Measurements from ENCODE around the gene FKBP2. TPM values are rescaled to one million over a fixed set of nuclear protein-coding genes. Genes with fewer than 3 reads are reported as not detected.
A peak's percentile ranks its signal among the peaks of the same experiment; 100 is the strongest.

The FKBP2 gene
- polyA plus RNA-seq, 1 experiment, result 29.9 TPM

DNA sequence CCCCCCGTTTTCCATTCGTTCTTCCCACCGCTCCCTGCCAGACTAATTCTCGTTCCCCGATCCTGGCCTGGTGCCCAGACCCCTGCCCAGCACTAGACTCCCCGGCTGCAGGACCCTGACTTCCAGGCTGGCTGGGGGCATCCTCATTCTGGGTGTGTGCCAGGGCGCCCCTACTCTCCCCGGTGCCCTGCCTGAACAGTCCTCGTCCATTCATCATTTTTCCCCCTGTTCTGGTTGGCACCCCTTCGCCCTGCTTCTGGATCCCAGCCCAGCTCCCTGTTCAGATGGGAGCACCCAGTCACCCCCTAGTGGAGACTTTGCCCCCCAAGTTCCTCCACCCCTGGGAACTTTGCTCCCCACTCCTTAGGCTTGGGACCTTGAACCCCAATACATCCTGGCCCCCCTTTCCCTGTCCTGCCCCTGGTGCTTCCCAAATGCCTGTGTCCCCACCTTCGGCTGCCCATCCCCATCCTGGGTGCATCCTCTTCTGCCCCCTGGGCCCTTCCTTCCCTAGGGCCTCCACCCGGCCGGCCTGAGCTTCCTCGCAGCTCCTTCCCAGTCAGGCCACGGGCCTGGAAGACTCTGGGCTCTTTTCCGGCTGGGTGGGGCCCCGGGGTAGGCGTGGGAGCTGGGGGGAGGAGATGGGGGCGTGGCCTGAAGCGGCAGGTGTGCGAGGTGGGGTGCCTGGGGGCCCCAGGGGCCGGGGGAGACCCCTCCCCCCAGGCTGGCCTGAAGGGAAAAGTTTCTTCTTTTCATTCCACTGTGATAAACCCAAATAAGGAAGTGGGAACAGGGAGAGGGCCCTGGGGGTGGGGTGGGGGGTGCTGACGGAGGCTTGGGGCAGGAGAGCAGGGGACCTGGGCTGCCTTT lies 11.3 kb downstream of the FKBP2 start:
- POLR2A ChIA-PET, result interaction anchor here (0.9 to 1.5 kb wide), 5 partner anchors 11 to 19 kb away, joined by 5 to 11 read pairs (median 8); partner anchors contain the start of gene FKBP2
- Histone ChIP-seq H3K9me3 (ENCODE audit: control insufficient read depth, insufficient read depth, low read length) (no peaks in the 10 kb centered on the region), H3K27ac (ENCODE audit: low read depth, low read length) (peak overlapping the region; percentile 11), H3K27me3 (ENCODE audit: control insufficient read depth, insufficient read depth, low read length) (no peaks in the 10 kb centered on the region), H3K4me3 (ENCODE audit: low read depth, low read length) (peak overlapping the region; percentile 77)
- CTCF ChIA-PET, result interaction anchor here (0.6 to 3.9 kb wide), 12 partner anchors 9 to 397 kb away, joined by 3 to 50 read pairs (median 4); partner anchors contain the start of genes CATSPERZ and TRMT112
- no peak for DNase-seq (ENCODE audit: low read depth, low spot score)
- TF ChIP-seq, protein P1, sequence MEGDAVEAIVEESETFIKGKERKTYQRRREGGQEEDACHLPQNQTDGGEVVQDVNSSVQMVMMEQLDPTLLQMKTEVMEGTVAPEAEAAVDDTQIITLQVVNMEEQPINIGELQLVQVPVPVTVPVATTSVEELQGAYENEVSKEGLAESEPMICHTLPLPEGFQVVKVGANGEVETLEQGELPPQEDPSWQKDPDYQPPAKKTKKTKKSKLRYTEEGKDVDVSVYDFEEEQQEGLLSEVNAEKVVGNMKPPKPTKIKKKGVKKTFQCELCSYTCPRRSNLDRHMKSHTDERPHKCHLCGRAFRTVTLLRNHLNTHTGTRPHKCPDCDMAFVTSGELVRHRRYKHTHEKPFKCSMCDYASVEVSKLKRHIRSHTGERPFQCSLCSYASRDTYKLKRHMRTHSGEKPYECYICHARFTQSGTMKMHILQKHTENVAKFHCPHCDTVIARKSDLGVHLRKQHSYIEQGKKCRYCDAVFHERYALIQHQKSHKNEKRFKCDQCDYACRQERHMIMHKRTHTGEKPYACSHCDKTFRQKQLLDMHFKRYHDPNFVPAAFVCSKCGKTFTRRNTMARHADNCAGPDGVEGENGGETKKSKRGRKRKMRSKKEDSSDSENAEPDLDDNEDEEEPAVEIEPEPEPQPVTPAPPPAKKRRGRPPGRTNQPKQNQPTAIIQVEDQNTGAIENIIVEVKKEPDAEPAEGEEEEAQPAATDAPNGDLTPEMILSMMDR (IDR thresholded peaks at IDR 0.05; ENCODE audit: low read depth, low read length), result peak; percentile 56

DNA sequence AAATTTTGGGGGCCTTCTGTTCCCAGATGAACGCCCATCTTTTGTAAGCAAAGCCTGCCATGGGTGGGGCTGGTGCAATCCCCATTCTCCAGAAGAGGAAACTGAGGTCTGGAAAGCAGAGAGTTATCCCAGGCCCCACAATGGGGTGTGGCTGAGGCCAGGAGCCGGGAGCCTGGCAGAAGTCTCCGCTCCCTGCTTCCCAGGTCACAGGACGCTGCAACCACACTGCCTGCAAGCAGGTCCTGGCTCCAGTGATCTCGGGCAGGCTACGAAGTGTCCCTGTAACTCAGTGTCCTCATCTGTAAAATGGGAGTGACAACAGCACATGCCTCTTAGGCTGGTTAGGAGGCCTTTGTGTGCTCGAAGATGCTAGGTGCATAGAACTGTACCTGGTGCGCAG lies 12.1 kb downstream of the FKBP2 start:
- Histone ChIP-seq H3K4me3 (ENCODE audit: low read depth, low read length) (peak overlapping the region; percentile 77), H3K27ac (ENCODE audit: low read depth, low read length) (no peak overlapping the region), H3K27me3 (ENCODE audit: control insufficient read depth, insufficient read depth, low read length) (no peaks in the 10 kb centered on the region), H3K9me3 (ENCODE audit: control insufficient read depth, insufficient read depth, low read length) (no peaks in the 10 kb centered on the region)
- TF ChIP-seq, protein P1 (IDR thresholded peaks at IDR 0.05; ENCODE audit: low read depth, low read length), result no peak
- DNase-seq (ENCODE audit: low read depth, low spot score), result no peak
- ChIA-PET CTCF (interaction anchor here (1.0 to 3.9 kb wide), 6 partner anchors 10 to 102 kb away, joined by 3 to 50 read pairs (median 10); partner anchors contain the start of gene CATSPERZ), POLR2A (interaction anchor here (1.4 to 1.5 kb wide), 2 partner anchors 10 to 17 kb away, joined by 8 to 11 read pairs; no protein-coding TSS in a partner anchor)

DNA sequence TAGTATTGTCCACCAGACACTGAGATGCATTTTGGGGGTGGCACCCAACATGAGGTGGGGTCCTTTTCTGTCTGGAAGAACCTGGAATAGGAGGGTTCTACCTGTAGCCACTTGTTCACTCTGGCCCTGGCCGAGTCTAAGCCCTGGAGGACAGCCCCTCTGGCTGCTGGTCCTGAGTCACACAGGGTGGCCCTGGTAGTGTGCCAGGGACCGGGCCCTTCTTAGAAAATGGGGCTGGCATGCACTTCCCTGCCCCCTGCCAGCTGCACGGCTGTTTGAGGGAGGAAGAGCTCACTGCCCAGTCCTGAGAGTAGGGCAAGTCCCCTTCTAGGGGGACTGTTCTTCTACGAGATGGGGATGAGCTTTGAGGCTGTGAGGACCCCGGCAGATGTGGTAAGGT lies 12.6 kb downstream of the FKBP2 start:
- no peaks in the 10 kb centered on the region for H3K27me3 ChIP-seq (ENCODE audit: control insufficient read depth, insufficient read depth, low read length)
- no peak overlapping the region for H3K4me3 ChIP-seq (ENCODE audit: low read depth, low read length)
- no peak for DNase-seq (ENCODE audit: low read depth, low spot score)
- H3K9me3 ChIP-seq (ENCODE audit: control insufficient read depth, insufficient read depth, low read length), result no peaks in the 10 kb centered on the region
- H3K27ac ChIP-seq (ENCODE audit: low read depth, low read length), result no peak overlapping the region
- TF ChIP-seq, protein P1 (IDR thresholded peaks at IDR 0.05; ENCODE audit: low read depth, low read length), result no peak
- ChIA-PET POLR2A (no interaction called here), CTCF (interaction anchor here (1.0 to 1.3 kb wide), 2 partner anchors 49 to 51 kb away, joined by 3 to 4 read pairs; no protein-coding TSS in a partner anchor)

DNA sequence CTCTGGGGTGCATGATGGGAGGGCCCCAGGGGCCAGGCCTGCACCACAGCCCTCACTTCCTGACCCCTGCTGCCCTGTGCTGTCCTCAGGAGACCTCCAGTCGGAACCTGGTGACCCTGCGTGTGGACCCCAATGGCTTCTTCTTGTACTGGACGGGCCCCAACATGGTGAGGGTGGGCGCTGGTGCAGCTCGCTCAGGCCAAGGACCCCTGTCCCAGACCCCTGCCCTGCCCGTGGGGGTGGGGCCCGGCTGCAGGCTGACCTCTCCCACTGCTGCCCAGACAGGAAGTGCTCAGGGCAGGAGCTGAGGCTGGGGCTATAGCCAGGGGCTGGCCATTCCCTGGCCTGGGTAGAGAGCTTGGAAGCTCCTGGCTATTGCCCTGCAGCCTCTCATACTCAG lies 13.4 kb downstream of the FKBP2 start:
- TF ChIP-seq, protein P1 (IDR thresholded peaks at IDR 0.05; ENCODE audit: low read depth, low read length), result no peak
- Histone ChIP-seq H3K27ac (ENCODE audit: low read depth, low read length) (no peak overlapping the region), H3K27me3 (ENCODE audit: control insufficient read depth, insufficient read depth, low read length) (no peaks in the 10 kb centered on the region), H3K4me3 (ENCODE audit: low read depth, low read length) (no peak overlapping the region), H3K9me3 (ENCODE audit: control insufficient read depth, insufficient read depth, low read length) (no peaks in the 10 kb centered on the region)
- ChIA-PET POLR2A (no interaction called here), CTCF (interaction anchor here (1.0 to 1.3 kb wide), 2 partner anchors 50 kb away, joined by 3 to 4 read pairs; no protein-coding TSS in a partner anchor)
- DNase-seq (ENCODE audit: low read depth, low spot score), result no peak

Data from AG04450 (cell line).